ENCODE results near the gene CDT1.

The CDT1 gene

DNA sequence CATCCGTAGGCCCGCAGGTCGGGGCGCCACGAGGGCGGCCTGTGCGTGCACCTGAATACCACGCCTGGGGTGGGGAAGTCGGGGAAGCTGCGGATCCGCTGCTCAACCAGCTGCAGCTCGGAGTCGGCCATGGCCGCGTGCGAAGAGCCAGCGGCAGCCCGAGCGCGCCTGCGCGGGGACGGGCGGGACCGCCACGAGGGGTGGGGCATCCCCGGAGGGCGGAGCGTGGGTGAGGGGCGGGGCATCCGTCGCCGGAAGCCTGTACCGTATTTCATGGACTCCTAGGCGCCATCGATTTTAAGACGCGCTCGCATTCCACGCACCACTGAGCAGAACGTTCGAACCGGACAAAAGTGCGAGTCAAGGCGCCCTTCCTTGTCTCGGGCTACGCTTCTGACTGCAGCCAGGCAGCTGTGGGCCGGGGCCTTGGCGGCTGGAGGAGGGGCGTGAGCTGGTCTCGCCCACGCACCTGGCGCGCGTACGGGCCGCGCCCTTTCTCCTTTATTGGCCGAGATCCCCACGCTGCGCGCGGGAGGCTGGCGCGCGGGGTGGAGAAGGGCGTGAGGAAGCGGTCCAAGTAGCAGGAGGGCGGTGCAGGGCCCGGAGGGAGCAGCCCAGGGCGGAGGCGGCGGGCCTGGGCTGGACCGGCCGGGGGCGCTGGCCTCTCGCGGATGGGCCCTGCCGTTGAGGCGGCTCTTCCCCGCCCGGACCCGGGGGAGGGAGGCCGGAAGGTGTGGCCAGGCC, 8.4 kb downstream of the CDT1 start, which contains the start of gene APRT:
APRT (minus strand) TSS at position 160 of the 744 bp plus-strand sequence; CDS start at position 131, 29 bp downstream.
- POLR2A ChIA-PET (ENCODE audit: low non-redundant PET): no interaction called here
- peak; percentile 97 for DNase-seq (ENCODE audit: low spot score)
- peak within 1 kb of the TSS; percentile 98 for H3K27ac ChIP-seq
- CTCF ChIA-PET: interaction anchor here (0.7 to 1.7 kb wide), 5 partner anchors 11 to 356 kb away, joined by 3 to 5 read pairs (median 3); no protein-coding TSS in a partner anchor
- TF ChIP-seq, protein P1, sequence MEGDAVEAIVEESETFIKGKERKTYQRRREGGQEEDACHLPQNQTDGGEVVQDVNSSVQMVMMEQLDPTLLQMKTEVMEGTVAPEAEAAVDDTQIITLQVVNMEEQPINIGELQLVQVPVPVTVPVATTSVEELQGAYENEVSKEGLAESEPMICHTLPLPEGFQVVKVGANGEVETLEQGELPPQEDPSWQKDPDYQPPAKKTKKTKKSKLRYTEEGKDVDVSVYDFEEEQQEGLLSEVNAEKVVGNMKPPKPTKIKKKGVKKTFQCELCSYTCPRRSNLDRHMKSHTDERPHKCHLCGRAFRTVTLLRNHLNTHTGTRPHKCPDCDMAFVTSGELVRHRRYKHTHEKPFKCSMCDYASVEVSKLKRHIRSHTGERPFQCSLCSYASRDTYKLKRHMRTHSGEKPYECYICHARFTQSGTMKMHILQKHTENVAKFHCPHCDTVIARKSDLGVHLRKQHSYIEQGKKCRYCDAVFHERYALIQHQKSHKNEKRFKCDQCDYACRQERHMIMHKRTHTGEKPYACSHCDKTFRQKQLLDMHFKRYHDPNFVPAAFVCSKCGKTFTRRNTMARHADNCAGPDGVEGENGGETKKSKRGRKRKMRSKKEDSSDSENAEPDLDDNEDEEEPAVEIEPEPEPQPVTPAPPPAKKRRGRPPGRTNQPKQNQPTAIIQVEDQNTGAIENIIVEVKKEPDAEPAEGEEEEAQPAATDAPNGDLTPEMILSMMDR (conservative IDR thresholded peaks at IDR 0.05; ENCODE audit: low read depth): peak; percentile 59

DNA sequence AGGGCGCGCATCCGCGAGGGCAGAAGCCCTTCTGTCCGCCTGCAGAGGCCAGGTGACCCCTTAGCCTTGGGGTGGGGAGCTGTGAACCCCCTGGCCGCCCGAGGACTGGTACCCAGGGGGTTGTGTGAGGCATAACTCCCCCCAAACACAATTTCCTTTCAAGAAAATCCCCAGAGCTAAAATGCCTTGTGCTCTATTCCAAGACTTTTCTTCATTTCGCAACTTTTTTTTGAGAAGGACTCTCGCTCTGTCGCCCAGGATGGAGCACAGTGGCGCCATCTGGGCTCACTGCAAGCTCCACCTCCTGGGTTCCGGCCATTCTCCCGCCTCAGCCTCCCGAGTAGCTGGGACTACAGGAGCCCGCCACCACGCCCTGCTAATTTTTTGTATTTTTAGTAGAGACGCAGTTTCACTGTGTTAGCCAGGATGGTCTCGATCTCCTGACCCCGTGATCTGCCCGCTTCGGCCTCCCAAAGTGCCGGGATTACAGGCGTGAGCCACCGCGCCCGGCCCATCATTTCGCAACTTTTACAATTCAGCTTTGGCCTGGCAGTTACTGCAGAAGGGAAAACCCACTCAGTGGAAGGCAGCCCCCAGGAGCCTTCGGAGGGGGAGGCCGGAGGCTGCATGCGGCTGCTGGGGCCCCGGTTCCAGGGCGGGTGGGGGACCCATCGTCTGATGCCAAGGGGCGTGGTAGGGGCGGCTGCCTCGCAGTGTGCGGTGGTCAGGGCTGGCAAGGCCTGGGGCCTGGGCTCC, 9.1 kb downstream of the CDT1 start:
- TF ChIP-seq, protein P1 (conservative IDR thresholded peaks at IDR 0.05; ENCODE audit: low read depth): peak; percentile 28; the same call in 1 of the 2 replicates
- ChIA-PET CTCF (interaction anchor here (0.5 to 1.7 kb wide), 8 partner anchors 12 to 460 kb away, joined by 3 to 5 read pairs (median 4); no protein-coding TSS in a partner anchor), POLR2A (ENCODE audit: low non-redundant PET) (no interaction called here)
- peak overlapping the region; percentile 98 for H3K27ac ChIP-seq
- no peak for DNase-seq (ENCODE audit: low spot score)

DNA sequence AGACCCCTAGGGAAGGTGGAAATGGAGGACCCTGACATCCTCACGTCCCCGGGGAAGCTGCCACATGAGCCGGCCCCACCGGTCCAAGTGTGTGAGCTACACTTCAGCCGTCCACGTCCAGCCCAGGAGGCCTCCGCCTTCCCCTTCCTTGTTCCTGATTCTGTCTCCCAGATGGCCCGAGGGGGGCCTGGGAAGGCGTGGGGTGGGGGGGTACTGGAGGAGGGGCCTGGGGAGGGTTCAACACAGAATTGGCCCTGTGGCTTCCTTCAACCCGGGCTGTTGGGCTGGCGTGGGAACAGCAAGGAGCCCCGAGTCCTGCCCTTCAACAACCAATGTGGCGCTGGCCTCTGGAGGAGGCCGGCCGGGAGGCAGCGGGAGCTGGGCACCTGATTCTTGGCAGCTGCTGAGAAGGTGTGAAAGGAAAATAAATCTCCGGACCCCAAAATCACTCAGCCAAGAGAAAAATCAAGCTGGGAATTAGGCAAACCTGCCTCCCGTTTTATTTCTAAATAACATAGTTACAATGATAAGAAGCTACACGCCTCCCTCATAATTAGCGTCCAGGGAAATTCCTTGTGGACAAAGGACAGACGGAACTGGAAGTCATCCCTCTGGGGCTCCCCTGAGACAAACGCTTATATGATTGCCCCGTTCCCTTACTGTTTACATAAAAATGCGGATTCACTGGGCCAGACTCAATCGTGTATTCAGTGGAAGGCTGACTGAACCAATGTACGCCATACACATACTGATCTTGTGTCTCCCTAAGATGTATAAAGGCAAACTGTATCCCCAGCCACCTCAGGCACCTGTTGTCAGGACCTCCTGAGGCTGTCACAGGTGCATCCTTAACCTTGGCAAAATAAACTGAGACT, 9.9 kb downstream of the CDT1 start:
- no peak for DNase-seq (ENCODE audit: low spot score)
- peak overlapping the region; percentile 98 for H3K27ac ChIP-seq
- TF ChIP-seq, protein P1 (conservative IDR thresholded peaks at IDR 0.05; ENCODE audit: low read depth): no peak
- CTCF ChIA-PET: interaction anchor here (0.7 to 1.7 kb wide), 4 partner anchors 12 to 459 kb away, joined by 3 to 4 read pairs (median 4); no protein-coding TSS in a partner anchor
- POLR2A ChIA-PET (ENCODE audit: low non-redundant PET): no interaction called here

DNA sequence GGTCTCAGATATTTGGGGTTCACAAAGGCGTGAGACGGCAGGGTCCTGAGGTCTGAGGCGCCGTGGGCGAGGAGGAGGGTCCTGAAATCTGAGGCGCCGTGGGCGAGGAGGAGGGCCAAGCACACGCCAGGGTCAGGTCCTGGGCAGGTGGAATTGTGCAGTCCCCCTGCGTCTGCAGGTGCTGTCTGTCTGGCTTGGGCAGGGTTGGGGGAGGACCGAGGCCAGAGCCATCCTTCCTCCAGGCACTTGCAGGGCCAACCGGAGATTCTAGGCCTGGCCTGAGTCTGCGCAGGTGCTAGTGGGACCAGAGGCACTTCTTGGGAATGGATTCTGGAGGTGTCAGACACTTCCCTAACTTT, 10.5 kb downstream of the CDT1 start:
- peak overlapping the region; percentile 22 for H3K27ac ChIP-seq
- ChIA-PET POLR2A (ENCODE audit: low non-redundant PET) (no interaction called here), CTCF (no interaction called here)
- TF ChIP-seq, protein P1 (conservative IDR thresholded peaks at IDR 0.05; ENCODE audit: low read depth): no peak
- no peak for DNase-seq (ENCODE audit: low spot score)

DNA sequence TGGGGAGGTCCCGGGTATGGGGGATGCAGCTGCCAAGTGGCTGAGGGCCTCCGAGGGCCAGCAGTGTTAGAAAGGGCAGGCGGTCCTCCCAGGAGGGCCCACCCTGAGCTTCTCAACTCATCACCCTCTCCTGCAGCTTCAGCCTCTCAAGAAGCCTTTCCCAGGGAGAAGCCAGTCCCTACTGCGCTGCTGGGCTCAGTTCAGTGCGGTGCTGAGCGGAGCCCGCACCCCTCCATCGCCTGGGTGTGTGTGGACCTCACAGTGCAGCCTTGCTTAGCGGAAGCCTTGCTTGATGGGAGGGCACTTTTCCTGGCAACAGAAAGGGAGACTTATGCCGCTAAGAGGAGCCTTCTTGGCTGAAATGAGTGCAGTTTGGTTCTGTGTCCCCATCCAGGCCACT, 11.6 kb downstream of the CDT1 start:
- TF ChIP-seq, protein P1 (conservative IDR thresholded peaks at IDR 0.05; ENCODE audit: low read depth): no peak
- CTCF ChIA-PET: interaction anchor here (0.6 to 1.3 kb wide), 5 partner anchors 9 to 401 kb away, joined by 3 to 5 read pairs (median 3); no protein-coding TSS in a partner anchor
- no peak for DNase-seq (ENCODE audit: low spot score)
- POLR2A ChIA-PET (ENCODE audit: low non-redundant PET): no interaction called here
- no peak overlapping the region for H3K27ac ChIP-seq
